Measurements from ENCODE around the gene CDH23. TPM values are rescaled to one million over a fixed set of nuclear protein-coding genes. Genes with fewer than 3 reads are reported as not detected.
"Not testable (repeated sequence)": the region's sequence is repeated elsewhere in the genome, so short reads cannot be mapped to it uniquely, and the experiment has no call there.

Gene CDH23
- total RNA-seq, result under 0.01 and 0.19 TPM in 2 replicates

- no peak for DNase-seq
Measured at GRCh38 chr10:71396711-71397295, at the start of gene CDH23. TSS of gene CDH23 (plus strand) at chr10:71396920. CDS start at chr10:71439832, 42,912 bp downstream.

- DNase-seq, result no peak
Measured at GRCh38 chr10:71347587-71348395, 48.9 kb upstream of the CDH23 start.

- DNase-seq, result no peak
Measured at GRCh38 chr10:71348850-71349249, 47.9 kb upstream of the CDH23 start.

GRCh38 chr10:71349406-71349805 is 47.3 kb upstream of the CDH23 start:
- DNase-seq, result no peak

GRCh38 chr10:71351087-71351486 is 45.6 kb upstream of the CDH23 start:
- no peak for DNase-seq

- DNase-seq, result no peak
Measured at GRCh38 chr10:71351628-71352319, 44.9 kb upstream of the CDH23 start.

GRCh38 chr10:71353639-71354038 is 43.1 kb upstream of the CDH23 start:
- no peak for DNase-seq

- peak; percentile 69 for DNase-seq
Measured at GRCh38 chr10:71354776-71355175, 41.9 kb upstream of the CDH23 start.

- DNase-seq, result peak; percentile 34
Measured at GRCh38 chr10:71355886-71356285, 40.8 kb upstream of the CDH23 start.

- DNase-seq, result peak; percentile 22
Measured at GRCh38 chr10:71357792-71358265, 38.9 kb upstream of the CDH23 start.

GRCh38 chr10:71358277-71358676 is 38.4 kb upstream of the CDH23 start:
- peak; percentile 41 for DNase-seq

GRCh38 chr10:71358906-71359305 is 37.8 kb upstream of the CDH23 start:
- not testable (repeated sequence) for DNase-seq

- DNase-seq, result no peak
Measured at GRCh38 chr10:71359364-71360046, 37.2 kb upstream of the CDH23 start.

- DNase-seq, result no peak
Measured at GRCh38 chr10:71360735-71361134, 36.0 kb upstream of the CDH23 start.

- no peak for DNase-seq
Measured at GRCh38 chr10:71361581-71361980, 35.1 kb upstream of the CDH23 start.

- DNase-seq, result no peak
Measured at GRCh38 chr10:71362141-71362540, 34.6 kb upstream of the CDH23 start.

- no peak for DNase-seq
Measured at GRCh38 chr10:71363936-71364335, 32.8 kb upstream of the CDH23 start.

GRCh38 chr10:71365366-71365765 is 31.4 kb upstream of the CDH23 start:
- DNase-seq, result no peak

GRCh38 chr10:71366690-71367089 is 30.0 kb upstream of the CDH23 start:
- DNase-seq, result no peak

- DNase-seq, result peak; percentile 60
Measured at GRCh38 chr10:71367271-71367670, 29.4 kb upstream of the CDH23 start.

GRCh38 chr10:71368176-71368575 is 28.5 kb upstream of the CDH23 start:
- no peak for DNase-seq

- no peak for DNase-seq
Measured at GRCh38 chr10:71368643-71369042, 28.1 kb upstream of the CDH23 start.

GRCh38 chr10:71369602-71370001 is 27.1 kb upstream of the CDH23 start:
- no peak for DNase-seq
